ENCODE measurements around the gene SOX9. TPM values are rescaled to one million over a fixed set of nuclear protein-coding genes. Genes with fewer than 3 reads are reported as not detected.

SOX9 gene
- total RNA-seq, 3 donors from 2014 or later, result 17.2 to 46.0 (median 39.8) TPM

GRCh38 chr17:72119873-72120641 lies 763 bp upstream of the SOX9 start:
- no peaks in the 10 kb centered on the region for H3K36me3 ChIP-seq (ENCODE audit: low read depth)
- intact Hi-C loops (cut with DNase I, micrococcal nuclease), result loop anchor here in 1 of 2 donors (5.0 to 10.0 kb wide), 2 partner anchors 417 to 645 kb away; no protein-coding TSS in a partner anchor
- DNase-seq (peak; percentile 58 to 72 (median 71)), ATAC-seq (peak; percentile 5)
- TF ChIP-seq, protein P1, sequence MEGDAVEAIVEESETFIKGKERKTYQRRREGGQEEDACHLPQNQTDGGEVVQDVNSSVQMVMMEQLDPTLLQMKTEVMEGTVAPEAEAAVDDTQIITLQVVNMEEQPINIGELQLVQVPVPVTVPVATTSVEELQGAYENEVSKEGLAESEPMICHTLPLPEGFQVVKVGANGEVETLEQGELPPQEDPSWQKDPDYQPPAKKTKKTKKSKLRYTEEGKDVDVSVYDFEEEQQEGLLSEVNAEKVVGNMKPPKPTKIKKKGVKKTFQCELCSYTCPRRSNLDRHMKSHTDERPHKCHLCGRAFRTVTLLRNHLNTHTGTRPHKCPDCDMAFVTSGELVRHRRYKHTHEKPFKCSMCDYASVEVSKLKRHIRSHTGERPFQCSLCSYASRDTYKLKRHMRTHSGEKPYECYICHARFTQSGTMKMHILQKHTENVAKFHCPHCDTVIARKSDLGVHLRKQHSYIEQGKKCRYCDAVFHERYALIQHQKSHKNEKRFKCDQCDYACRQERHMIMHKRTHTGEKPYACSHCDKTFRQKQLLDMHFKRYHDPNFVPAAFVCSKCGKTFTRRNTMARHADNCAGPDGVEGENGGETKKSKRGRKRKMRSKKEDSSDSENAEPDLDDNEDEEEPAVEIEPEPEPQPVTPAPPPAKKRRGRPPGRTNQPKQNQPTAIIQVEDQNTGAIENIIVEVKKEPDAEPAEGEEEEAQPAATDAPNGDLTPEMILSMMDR (IDR thresholded peaks at IDR 0.05), result no peak
- H3K4me3 ChIP-seq, result no peak overlapping the region
- no peaks in the 10 kb centered on the region for H3K9me3 ChIP-seq
- H3K4me1 ChIP-seq (ENCODE audit: low read depth), result peaks cover 14% of the 10 kb centered on the region

- peak; percentile 5 for ATAC-seq
- Histone ChIP-seq H3K9me3 (no peaks in the 10 kb centered on the region), H3K36me3 (ENCODE audit: low read depth) (no peaks in the 10 kb centered on the region), H3K4me1 (ENCODE audit: low read depth) (peaks cover 14% of the 10 kb centered on the region), H3K4me3 (peak overlapping the region; percentile 74)
- intact Hi-C loops (cut with DNase I, micrococcal nuclease), result loop anchor here in 1 of 2 donors (5.0 kb wide), 1 partner anchor 416 kb away; no protein-coding TSS in a partner anchor
- TF ChIP-seq, protein P1 (IDR thresholded peaks at IDR 0.05), result no peak
- DNase-seq, result peak; percentile 50 to 71 (median 66)
Observed at GRCh38 chr17:72121164-72122009, 567 bp downstream of the SOX9 start.

GRCh38 chr17:72122010-72122764 lies 1.4 kb downstream of the SOX9 start:
- H3K4me3 ChIP-seq, result peak overlapping the region; percentile 74
- no peak for DNase-seq
- ATAC-seq, result no peak
- no peaks in the 10 kb centered on the region for H3K9me3 ChIP-seq
- no peaks in the 10 kb centered on the region for H3K36me3 ChIP-seq (ENCODE audit: low read depth)
- peaks cover 14% of the 10 kb centered on the region for H3K4me1 ChIP-seq (ENCODE audit: low read depth)
- TF ChIP-seq, protein P1 (IDR thresholded peaks at IDR 0.05), result no peak
- intact Hi-C loops (cut with DNase I, micrococcal nuclease), result loop anchor here in 1 of 2 donors (5.0 kb wide), 1 partner anchor 415 kb away; no protein-coding TSS in a partner anchor

GRCh38 chr17:72122765-72123529 lies 2.1 kb downstream of the SOX9 start:
- peaks cover 12% of the 10 kb centered on the region for H3K4me1 ChIP-seq (ENCODE audit: low read depth)
- H3K4me3 ChIP-seq, result peak overlapping the region; percentile 15
- no peaks in the 10 kb centered on the region for H3K9me3 ChIP-seq
- ATAC-seq (peak; percentile 24), DNase-seq (peak; percentile 58 to 71 (median 64))
- TF ChIP-seq, protein P1 (IDR thresholded peaks at IDR 0.05), result no peak
- intact Hi-C loops (cut with DNase I, micrococcal nuclease), result loop anchor here in 1 of 2 donors (5.0 kb wide), 1 partner anchor 414 kb away; no protein-coding TSS in a partner anchor
- H3K36me3 ChIP-seq (ENCODE audit: low read depth), result no peaks in the 10 kb centered on the region
